ENCODE data around the gene CALR3. TPM values are rescaled to one million over a fixed set of nuclear protein-coding genes. Genes with fewer than 3 reads are reported as not detected.

The CALR3 gene
- total and polyA plus RNA-seq, 2 experiments from 2014 or later, result not detected

GRCh38 chr19:16542910-16543472 is 47.0 kb upstream of the CALR3 start:
- Histone ChIP-seq H3K4me1 (ENCODE audit: insufficient read depth) (peaks cover 14% of the 10 kb centered on the region), H2AFZ (peak overlapping the region; percentile 70), H3K4me3 (peak overlapping the region; percentile 83), H3K9me3 (ENCODE audit: low read depth) (no peaks in the 10 kb centered on the region), H3K27me3 (no peaks in the 10 kb centered on the region), H3K79me2 (peaks cover 64% of the 10 kb centered on the region), H3K36me3 (replicated peaks; ENCODE audit: insufficient read depth, low read depth) (no peaks in the 10 kb centered on the region), H3K4me2 (peak overlapping the region; percentile 76), H4K20me1 (ENCODE audit: insufficient read depth, poor library complexity, severe bottlenecking) (peaks cover 18% of the 10 kb centered on the region), H3K27ac (peak overlapping the region; percentile 89), H3K9me2 (replicated peaks; ENCODE audit: insufficient read depth) (no peaks in the 10 kb centered on the region)
- DNase-seq (ENCODE audit: low spot score), result no peak
- 5% methylated on average over 13 of the region's 15 CpGs for WGBS (ENCODE audit: low lambda C conversion rate, missing lambda C conversion rate)
- no peak for TF ChIP-seq EZH2 (IDR thresholded peaks at IDR 0.05; ENCODE audit: borderline replicate concordance)
- no peak for TF ChIP-seq CTCF (IDR thresholded peaks at IDR 0.05; ENCODE audit: poor library complexity)
- TF ChIP-seq EZH2phosphoT487 (IDR thresholded peaks at IDR 0.05; ENCODE audit: low read depth, severe bottlenecking, unreplicated experiment), result no peak

- H3K27ac ChIP-seq, result peak within 1 kb of the TSS; percentile 90
- WGBS (ENCODE audit: low lambda C conversion rate, missing lambda C conversion rate), result under 1% methylated on average over 84 of the region's 108 CpGs
- no peaks in the 10 kb centered on the region for H3K36me3 ChIP-seq (replicated peaks; ENCODE audit: insufficient read depth, low read depth)
- H2AFZ ChIP-seq, result peak within 1 kb of the TSS; percentile 70
- peak; percentile 99 for DNase-seq (ENCODE audit: low spot score)
- TF ChIP-seq EZH2 (IDR thresholded peaks at IDR 0.05; ENCODE audit: borderline replicate concordance) (no peak), EZH2phosphoT487 (IDR thresholded peaks at IDR 0.05; ENCODE audit: low read depth, severe bottlenecking, unreplicated experiment) (no peak), CTCF (IDR thresholded peaks at IDR 0.05; ENCODE audit: poor library complexity) (no peak)
- no peaks in the 10 kb centered on the region for H3K9me3 ChIP-seq (ENCODE audit: low read depth)
- peaks cover 71% of the 10 kb centered on the region for H3K79me2 ChIP-seq
- H3K27me3 ChIP-seq, result no peaks in the 10 kb centered on the region
- no peaks in the 10 kb centered on the region for H3K9me2 ChIP-seq (replicated peaks; ENCODE audit: insufficient read depth)
- peaks cover 14% of the 10 kb centered on the region for H3K4me1 ChIP-seq (ENCODE audit: insufficient read depth)
- H3K4me3 ChIP-seq, result peak within 1 kb of the TSS; percentile 83
- peak within 1 kb of the TSS; percentile 96 for H3K4me2 ChIP-seq
- H4K20me1 ChIP-seq (ENCODE audit: insufficient read depth, poor library complexity, severe bottlenecking), result peaks cover 20% of the 10 kb centered on the region
These were observed 46.3 kb upstream of the CALR3 start, which contains the start of gene CHERP for GRCh38 chr19:16542045-16542909. Gene CHERP, minus strand, starts transcription at chr19:16542437. Its CDS starts 59 bp downstream, at chr19:16542378.

DNA sequence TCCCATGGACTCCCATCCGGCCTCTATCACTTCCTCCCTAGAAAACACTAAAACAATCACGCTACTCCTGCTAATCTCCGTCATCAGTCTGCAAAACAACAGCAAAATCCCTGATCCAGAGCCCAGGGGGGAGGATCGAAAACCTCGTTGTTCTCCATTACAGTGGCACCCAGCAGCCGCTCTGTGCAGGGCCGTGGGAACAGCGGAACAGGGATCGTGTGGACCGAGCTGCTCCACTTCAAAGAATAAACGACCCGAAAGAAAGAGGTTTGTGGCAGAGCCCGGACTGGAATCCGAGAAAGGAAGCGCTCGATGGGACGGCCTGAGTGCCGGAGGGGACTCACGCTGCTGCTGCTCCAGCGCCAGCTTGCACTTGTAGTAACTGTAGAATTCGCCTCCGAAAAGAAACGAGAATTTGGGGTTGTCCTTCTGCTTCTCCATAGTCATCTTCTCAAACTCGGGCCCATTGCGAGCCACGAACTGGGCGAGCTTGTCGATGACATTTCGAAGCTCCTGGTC is 45.6 kb upstream of the CALR3 start:
- H3K4me2 ChIP-seq, result peak overlapping the region; percentile 96
- peaks cover 25% of the 10 kb centered on the region for H4K20me1 ChIP-seq (ENCODE audit: insufficient read depth, poor library complexity, severe bottlenecking)
- peak overlapping the region; percentile 83 for H3K4me3 ChIP-seq
- no peaks in the 10 kb centered on the region for H3K36me3 ChIP-seq (replicated peaks; ENCODE audit: insufficient read depth, low read depth)
- TF ChIP-seq CTCF (IDR thresholded peaks at IDR 0.05; ENCODE audit: poor library complexity) (no peak), EZH2 (IDR thresholded peaks at IDR 0.05; ENCODE audit: borderline replicate concordance) (no peak), EZH2phosphoT487 (IDR thresholded peaks at IDR 0.05; ENCODE audit: low read depth, severe bottlenecking, unreplicated experiment) (no peak)
- peak overlapping the region; percentile 90 for H3K27ac ChIP-seq
- H3K9me3 ChIP-seq (ENCODE audit: low read depth), result no peaks in the 10 kb centered on the region
- H3K79me2 ChIP-seq, result peaks cover 78% of the 10 kb centered on the region
- H2AFZ ChIP-seq, result peak overlapping the region; percentile 41
- H3K9me2 ChIP-seq (replicated peaks; ENCODE audit: insufficient read depth), result no peaks in the 10 kb centered on the region
- H3K4me1 ChIP-seq (ENCODE audit: insufficient read depth), result peaks cover 14% of the 10 kb centered on the region
- WGBS (ENCODE audit: low lambda C conversion rate, missing lambda C conversion rate), result 2% methylated on average over 29 of the region's 29 CpGs
- no peaks in the 10 kb centered on the region for H3K27me3 ChIP-seq
- peak; percentile 37 for DNase-seq (ENCODE audit: low spot score)
